ENCODE measurements around the gene FERMT2. TPM values are rescaled to one million over a fixed set of nuclear protein-coding genes. Genes with fewer than 3 reads are reported as not detected.

The FERMT2 gene
- total RNA-seq, 1 donor from 2014 or later, result 82.5 TPM

- Mint-ChIP-seq H3K4me3 (no peak overlapping the region), H3K4me1 (ENCODE audit: unreplicated experiment) (peaks cover 7% of the 10 kb centered on the region), H3K27me3 (no peaks in the 10 kb centered on the region), H3K36me3 (peaks cover 24% of the 10 kb centered on the region), H3K9me3 (no peaks in the 10 kb centered on the region), H3K27ac (no peak overlapping the region)
- no peak for DNase-seq (ENCODE audit: extremely low spot score, unreplicated experiment)
- no peak for TF ChIP-seq CTCF (conservative IDR thresholded peaks at IDR 0.05)
Measured at GRCh38 chr14:52895000-52895399, 55.9 kb downstream of the FERMT2 start.

GRCh38 chr14:52891800-52892199 lies 59.0 kb downstream of the FERMT2 start:
- H3K36me3 Mint-ChIP-seq, result peaks cover 30% of the 10 kb centered on the region
- H3K4me1 Mint-ChIP-seq (ENCODE audit: unreplicated experiment), result peaks cover 7% of the 10 kb centered on the region
- no peaks in the 10 kb centered on the region for H3K9me3 Mint-ChIP-seq
- no peak overlapping the region for H3K4me3 Mint-ChIP-seq
- H3K27ac Mint-ChIP-seq, result no peak overlapping the region
- TF ChIP-seq CTCF (conservative IDR thresholded peaks at IDR 0.05), result no peak
- no peaks in the 10 kb centered on the region for H3K27me3 Mint-ChIP-seq
- DNase-seq (ENCODE audit: extremely low spot score, unreplicated experiment), result no peak

- Mint-ChIP-seq H3K36me3 (peaks cover 29% of the 10 kb centered on the region), H3K4me1 (ENCODE audit: unreplicated experiment) (no peaks in the 10 kb centered on the region), H3K4me3 (no peak overlapping the region), H3K27me3 (no peaks in the 10 kb centered on the region), H3K27ac (no peak overlapping the region), H3K9me3 (no peaks in the 10 kb centered on the region)
- no peak for DNase-seq (ENCODE audit: extremely low spot score, unreplicated experiment)
- TF ChIP-seq CTCF (conservative IDR thresholded peaks at IDR 0.05), result no peak
Measured at GRCh38 chr14:52888839-52889838, 61.7 kb downstream of the FERMT2 start.

- DNase-seq (ENCODE audit: extremely low spot score, unreplicated experiment), result no peak
- no peak overlapping the region for H3K27ac Mint-ChIP-seq
- no peaks in the 10 kb centered on the region for H3K27me3 Mint-ChIP-seq
- no peaks in the 10 kb centered on the region for H3K9me3 Mint-ChIP-seq
- TF ChIP-seq CTCF (conservative IDR thresholded peaks at IDR 0.05), result no peak
- H3K4me3 Mint-ChIP-seq, result no peak overlapping the region
- H3K4me1 Mint-ChIP-seq (ENCODE audit: unreplicated experiment), result no peaks in the 10 kb centered on the region
- H3K36me3 Mint-ChIP-seq, result peaks cover 36% of the 10 kb centered on the region
Measured at GRCh38 chr14:52888159-52888558, 62.7 kb downstream of the FERMT2 start.

- Mint-ChIP-seq H3K27me3 (no peaks in the 10 kb centered on the region), H3K9me3 (no peaks in the 10 kb centered on the region), H3K4me1 (ENCODE audit: unreplicated experiment) (no peaks in the 10 kb centered on the region), H3K27ac (no peak overlapping the region), H3K4me3 (no peak overlapping the region), H3K36me3 (peaks cover 34% of the 10 kb centered on the region)
- no peak for DNase-seq (ENCODE audit: extremely low spot score, unreplicated experiment)
- no peak for TF ChIP-seq CTCF (conservative IDR thresholded peaks at IDR 0.05)
Measured at GRCh38 chr14:52885230-52885629, 65.6 kb downstream of the FERMT2 start.
